ENCODE measurements around the gene CXorf58. TPM values are rescaled to one million over a fixed set of nuclear protein-coding genes. Genes with fewer than 3 reads are reported as not detected.
"Not testable (repeated sequence)": the region's sequence is repeated elsewhere in the genome, so short reads cannot be mapped to it uniquely, and the experiment has no call there.

Gene CXorf58
- total RNA-seq, 1 experiment from 2014 or later = 0.06 TPM

DNA sequence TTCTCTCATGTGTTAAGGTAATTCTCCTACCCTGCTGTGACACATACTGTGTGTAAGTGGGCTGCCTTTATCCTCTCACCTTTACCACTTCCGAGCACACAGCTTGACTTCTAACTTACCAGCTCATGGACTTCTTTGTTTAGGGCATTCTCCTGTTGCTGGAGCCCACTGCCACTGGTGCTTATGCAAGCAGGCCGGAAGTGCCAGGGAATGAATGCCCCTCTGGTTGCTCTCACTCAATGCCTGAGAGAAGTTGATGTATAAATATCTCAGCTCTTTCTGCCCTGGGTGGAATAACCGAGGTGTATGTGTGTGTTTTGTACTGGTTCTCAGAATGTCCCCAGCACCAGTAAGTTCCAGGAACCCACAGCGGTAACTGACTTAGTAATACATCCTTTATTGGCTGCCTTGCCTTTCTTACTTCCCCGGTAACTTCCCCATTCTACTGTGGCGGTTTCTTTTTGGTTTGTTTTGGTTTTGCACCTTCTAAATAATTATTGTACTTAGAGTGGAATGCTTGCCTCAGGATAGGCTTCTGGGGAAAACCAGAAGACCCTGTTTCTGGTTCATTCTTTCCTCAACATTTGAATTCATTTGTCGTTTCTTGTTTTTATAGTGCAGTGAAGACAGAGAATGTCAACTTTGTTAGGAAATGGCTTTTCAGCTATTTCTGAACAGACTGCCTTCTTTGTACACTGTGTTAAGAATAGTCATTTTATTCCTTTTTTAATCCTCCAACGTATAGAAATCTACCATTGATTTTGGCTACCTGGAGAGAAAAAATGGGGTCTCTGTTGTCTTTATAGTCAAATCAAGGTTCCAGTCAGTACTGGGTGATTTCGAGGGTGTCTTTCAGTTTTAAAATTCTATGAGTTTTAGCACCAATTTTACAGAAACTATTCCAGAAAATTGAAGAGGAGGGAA is 45.4 kb downstream of the CXorf58 start:
- DNase-seq (ENCODE audit: low read depth) = no peak

- no peak for DNase-seq (ENCODE audit: low read depth)
Measured at GRCh38 chrX:23953908-23954269, 46.1 kb downstream of the CXorf58 start.

GRCh38 chrX:23954396-23954795 is 46.6 kb downstream of the CXorf58 start:
- DNase-seq (ENCODE audit: low read depth) = no peak

GRCh38 chrX:23959781-23960180 is 52.0 kb downstream of the CXorf58 start:
- DNase-seq (ENCODE audit: low read depth) = no peak

DNA sequence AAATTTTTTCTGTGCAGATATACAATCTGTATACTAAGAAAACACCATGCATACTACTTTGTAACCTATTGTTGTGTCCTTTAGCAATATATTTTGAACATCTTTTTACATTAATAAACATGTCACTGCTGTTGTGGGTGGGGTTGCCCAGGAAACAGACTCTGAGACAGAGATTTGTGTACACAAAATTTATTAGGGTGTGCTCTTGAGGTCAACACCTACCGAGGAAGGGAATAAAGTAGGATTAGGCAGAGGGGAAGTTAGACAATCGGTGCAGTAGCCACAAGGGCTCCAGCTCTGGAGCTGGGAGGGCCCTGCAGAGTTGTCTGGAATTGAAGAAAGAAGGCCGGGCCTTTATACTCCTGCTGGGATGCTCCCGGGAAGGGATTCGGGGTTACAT is 56.4 kb downstream of the CXorf58 start:
- DNase-seq (ENCODE audit: low read depth) = no peak

- DNase-seq (ENCODE audit: low read depth) = not testable (repeated sequence)
Measured at GRCh38 chrX:23965630-23966029, 57.8 kb downstream of the CXorf58 start.

- DNase-seq (ENCODE audit: low read depth) = no peak
Measured at GRCh38 chrX:23978491-23978890, 70.7 kb downstream of the CXorf58 start.

DNA sequence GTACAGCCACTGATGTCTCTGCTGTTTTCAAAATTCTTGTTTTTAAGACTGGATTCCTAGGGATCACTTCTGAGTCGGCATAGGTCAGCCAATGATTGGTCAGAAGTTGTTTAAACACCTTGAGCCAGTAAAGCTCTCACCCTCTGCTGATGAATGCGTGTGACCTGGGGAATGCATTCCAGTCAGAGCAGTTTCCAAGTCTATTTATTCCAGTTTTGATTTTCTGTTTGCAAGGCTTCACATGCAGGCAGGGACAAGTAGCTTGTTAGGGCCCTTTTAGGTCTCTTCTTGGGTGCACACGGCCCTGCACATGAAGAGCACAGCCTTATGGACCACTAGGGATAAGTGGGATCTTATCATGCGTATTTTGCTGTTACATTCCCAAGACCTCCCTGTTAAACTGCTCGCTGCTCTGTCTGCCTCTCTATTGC is 72.2 kb downstream of the CXorf58 start:
- DNase-seq (ENCODE audit: low read depth) = peak; percentile 0

DNA sequence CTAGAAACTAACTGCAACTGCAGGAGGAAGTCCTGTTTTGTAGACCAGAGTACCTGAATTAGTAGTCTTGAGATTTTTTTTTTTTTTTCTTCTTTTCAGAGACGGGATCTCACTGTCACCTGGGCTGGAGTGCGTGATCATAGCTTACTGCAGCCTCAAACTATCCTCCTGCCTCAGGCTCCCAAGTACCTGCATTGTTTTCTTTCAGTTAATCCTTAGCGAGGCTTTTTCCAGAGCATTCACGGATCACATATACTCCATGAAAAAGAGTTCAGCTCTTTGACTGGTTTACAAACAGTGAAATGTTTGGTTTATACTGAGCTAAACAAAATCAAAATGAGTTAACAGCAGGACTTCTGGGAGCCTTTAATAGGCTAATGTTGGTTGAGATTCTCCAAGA is 73.4 kb downstream of the CXorf58 start:
- no peak for DNase-seq (ENCODE audit: low read depth)

GRCh38 chrX:23981711-23982110 is 73.9 kb downstream of the CXorf58 start:
- DNase-seq (ENCODE audit: low read depth) = no peak

GRCh38 chrX:23982891-23983290 is 75.1 kb downstream of the CXorf58 start:
- no peak for DNase-seq (ENCODE audit: low read depth)

Other genes starting within 250 kb of the CXorf58 start
- gene PRDX4, start 240.5 kb upstream of the CXorf58 start, total RNA-seq (2014; rRNA removed) = 226 and 239 TPM in 2 replicates
- 59.8 and 66.5 TPM in 2 replicates for gene ACOT9, start 164.7 kb upstream of the CXorf58 start, total RNA-seq (2014; rRNA removed)
- 83.0 and 109 TPM in 2 replicates for gene SAT1, start 124.8 kb upstream of the CXorf58 start, total RNA-seq (2014; rRNA removed)
- 14.6 and 14.7 TPM in 2 replicates for gene APOO, start 68 bp upstream of the CXorf58 start, total RNA-seq (2014; rRNA removed)
- 9.3 and 9.7 TPM in 2 replicates for gene KLHL15, start 119.2 kb downstream of the CXorf58 start, total RNA-seq (2014; rRNA removed)
- 108 and 122 TPM in 2 replicates for gene EIF2S3, start 146.9 kb downstream of the CXorf58 start, total RNA-seq (2014; rRNA removed)
- gene ZFX, start 241.7 kb downstream of the CXorf58 start, total RNA-seq (2014; rRNA removed) = 22.7 and 23.6 TPM in 2 replicates